H1 (cell line): ENCODE results near the gene GSTT2. TPM values are rescaled to one million over a fixed set of nuclear protein-coding genes. Genes with fewer than 3 reads are reported as not detected.
"Not testable (repeated sequence)": the region's sequence is repeated elsewhere in the genome, so short reads cannot be mapped to it uniquely, and the experiment has no call there.

Experiments used
- CTCF ChIA-PET: fragments of 300-600 bp; sonication (Branson Sonifier 250); formaldehyde crosslinking; loops from one replicate; lab custom pipeline; 2021; ENCODE audit not compliant: partially characterized antibody; lab: Charles Lee
- POLR2A ChIA-PET: fragments of 300-600 bp; sonication (Branson Sonifier 250); formaldehyde crosslinking; loops from one replicate; lab custom pipeline; 2021; ENCODE audit warnings: inconsistent platforms; ENCODE audit not compliant: partially characterized antibody; lab: Charles Lee
- DNase-seq, 2 experiments: peaks; one replicate each; pipeline versions ENCODE4 v3.0.0 to v3.0.0-alpha.2; 2010 to 2022; ENCODE audit warnings: low spot score in 2 of 2, low read depth in 1 of 2, mixed read lengths in 1 of 2
- FAIRE-seq: peaks from 2 replicates; lab custom pipeline; 2011; peaks lifted over from hg19 to GRCh38; lab: Jason Lieb, UNC
- H2AFZ ChIP-seq: 2 replicates; pipeline ENCODE4 v1.8.1; 2012; ENCODE audit warnings: low read length, inconsistent platforms
- H2AK5ac ChIP-seq: 2 replicates; pipeline ENCODE4 v1.6.1; 2013; ENCODE audit warnings: low read depth, low read length
- H2BK120ac ChIP-seq: replicated peaks from 2 replicates; pipeline ENCODE3; 2013; ENCODE audit warnings: low read depth, low read length, inconsistent platforms
- H2BK12ac ChIP-seq: 2 replicates; pipeline ENCODE4 v1.6.1; 2013; ENCODE audit warnings: low read depth, low read length
- H2BK15ac ChIP-seq: 2 replicates; pipeline ENCODE4 v1.6.1; 2013; ENCODE audit warnings: low read length
- H2BK20ac ChIP-seq: 2 replicates; pipeline ENCODE4 v1.6.1; 2013; ENCODE audit warnings: low read length
- H2BK5ac ChIP-seq: 2 replicates; pipeline ENCODE4 v1.6.1; 2013; ENCODE audit warnings: low read depth, low read length
- H3K14ac ChIP-seq: 2 replicates; pipeline ENCODE4 v1.6.1; 2013; ENCODE audit warnings: inconsistent platforms; ENCODE audit not compliant: insufficient read length
- H3K18ac ChIP-seq: 2 replicates; pipeline ENCODE4 v1.6.1; 2013; ENCODE audit warnings: low read length; ENCODE audit errors: extremely low read depth
- H3K23ac ChIP-seq: 2 replicates; pipeline ENCODE4 v1.6.1; 2013; ENCODE audit warnings: inconsistent platforms; ENCODE audit not compliant: insufficient read length
- H3K23me2 ChIP-seq: 2 replicates; pipeline ENCODE4 v1.6.1; 2013; ENCODE audit warnings: low read depth, low read length
- H3K27ac ChIP-seq: 2 replicates; pipeline ENCODE4 v1.6.1; 2011; ENCODE audit warnings: low read depth, low read length, inconsistent platforms
- H3K27me3 ChIP-seq, 4 experiments: replicated peaks in 1 of 4; 1 replicate in 1 of 4; 2 replicates in 3 of 4; pipeline versions ENCODE4 v1.6.1 to v1.8.1; 2011 to 2013; ENCODE audit warnings: low read length in 3 of 4, mild to moderate bottlenecking in 3 of 4, inconsistent platforms in 2 of 4, mixed read lengths in 2 of 4, moderate library complexity in 1 of 4; ENCODE audit not compliant: control insufficient read depth in 3 of 4, insufficient read depth in 3 of 4; ENCODE audit errors: extremely low read depth in 1 of 4
- H3K36me3 ChIP-seq, 4 experiments: 2 replicates each; pipeline versions ENCODE4 v1.6.1 to v1.8.1; 2011 to 2013; ENCODE audit warnings: mild to moderate bottlenecking in 4 of 4, low read length in 3 of 4, moderate library complexity in 2 of 4, control low read depth in 1 of 4, inconsistent platforms in 1 of 4; ENCODE audit not compliant: insufficient read depth in 4 of 4, control insufficient read depth in 2 of 4
- H3K4ac ChIP-seq: replicated peaks from 2 replicates; pipeline ENCODE3; 2013; ENCODE audit warnings: low read length, low read depth, mixed read lengths, inconsistent platforms; ENCODE audit not compliant: insufficient read length
- H3K4me1 ChIP-seq, 4 experiments: replicated peaks in 1 of 4; 1 replicate in 1 of 4; 2 replicates in 3 of 4; pipeline versions ENCODE4 v1.6.1 to v1.8.1; 2011 to 2013; ENCODE audit warnings: low read length in 3 of 4, inconsistent platforms in 2 of 4, mixed read lengths in 1 of 4; ENCODE audit not compliant: insufficient read depth in 4 of 4, control insufficient read depth in 3 of 4
- H3K4me2 ChIP-seq, 2 experiments: 2 replicates each; pipeline versions ENCODE4 v1.6.1 to v1.8.1; 2011 to 2013; ENCODE audit warnings: low read depth in 2 of 2, low read length in 2 of 2, control low read depth in 1 of 2, inconsistent platforms in 1 of 2, mild to moderate bottlenecking in 1 of 2; ENCODE audit not compliant: insufficient read depth in 1 of 2
- H3K4me3 ChIP-seq, 4 experiments: fragments of 200-600, 300-600 bp in 1 of 4; sonication (generic), shearing (Covaris generic), sonication (Bioruptor Twin) in 1 of 4; 2 replicates each; pipeline versions ENCODE4 v1.5.1 to v1.8.1; 2011 to 2016; ENCODE audit warnings: low read length in 4 of 4, low read depth in 3 of 4, control low read depth in 2 of 4, inconsistent platforms in 2 of 4, mild to moderate bottlenecking in 2 of 4, mixed read lengths in 1 of 4, moderate library complexity in 1 of 4; ENCODE audit not compliant: insufficient read depth in 2 of 4; ENCODE audit errors: extremely low read depth in 1 of 4
- H3K56ac ChIP-seq: replicated peaks from 2 replicates; pipeline ENCODE3; 2013; ENCODE audit warnings: low read depth, mild to moderate bottlenecking, mixed read lengths, low read length, inconsistent platforms; ENCODE audit not compliant: insufficient read length
- H3K79me1 ChIP-seq: 2 replicates; pipeline ENCODE4 v1.6.1; 2013; ENCODE audit warnings: low read depth, low read length, control low read depth
- H3K79me2 ChIP-seq, 2 experiments: 2 replicates each; pipeline versions ENCODE4 v1.6.1 to v1.8.1; 2012 to 2013; ENCODE audit warnings: low read length in 2 of 2, mild to moderate bottlenecking in 2 of 2, inconsistent platforms in 1 of 2; ENCODE audit not compliant: insufficient read depth in 2 of 2, control insufficient read depth in 1 of 2
- H3K9ac ChIP-seq, 4 experiments: replicated peaks in 1 of 4; 1 replicate in 1 of 4; 2 replicates in 3 of 4; pipeline versions ENCODE4 v1.6.1 to v1.8.1; 2011 to 2013; ENCODE audit warnings: low read depth in 3 of 4, low read length in 3 of 4, control low read depth in 2 of 4, mild to moderate bottlenecking in 2 of 4, moderate library complexity in 2 of 4, inconsistent platforms in 1 of 4; ENCODE audit errors: extremely low read depth in 1 of 4
- H3K9me3 ChIP-seq, 2 experiments: 2 replicates each; pipeline versions ENCODE4 v1.6.1 to v1.8.1; 2012 to 2013; ENCODE audit warnings: mild to moderate bottlenecking in 2 of 2, moderate library complexity in 2 of 2, control low read depth in 1 of 2, inconsistent platforms in 1 of 2, low read depth in 1 of 2, low read length in 1 of 2, mixed read lengths in 1 of 2; ENCODE audit not compliant: insufficient read depth in 2 of 2
- H4K20me1 ChIP-seq, 2 experiments: replicated peaks in 1 of 2; 2 replicates each; pipeline versions ENCODE3 to v1.8.1; 2011 to 2013; ENCODE audit warnings: inconsistent platforms in 2 of 2, low read length in 2 of 2, mild to moderate bottlenecking in 1 of 2; ENCODE audit not compliant: insufficient read depth in 2 of 2, control insufficient read depth in 1 of 2
- H4K5ac ChIP-seq: 2 replicates; pipeline ENCODE4 v1.6.1; 2013; ENCODE audit warnings: low read length, low read depth, mixed read lengths, inconsistent platforms; ENCODE audit not compliant: insufficient read length
- H4K8ac ChIP-seq: 2 replicates; pipeline ENCODE4 v1.8.0; 2013; ENCODE audit warnings: mild to moderate bottlenecking, moderate library complexity, low read length, inconsistent platforms; ENCODE audit not compliant: insufficient read depth; ENCODE audit errors: extremely low read depth
- H4K91ac ChIP-seq: replicated peaks from 2 replicates; pipeline ENCODE3; 2013; ENCODE audit warnings: low read length, mixed read lengths, inconsistent platforms; ENCODE audit not compliant: insufficient read length
- WGBS, 2 experiments: shearing (Covaris generic) in 1 of 2; methylation state at CpG; one replicate each; pipeline versions ENCODE4 v1.1.6 to v1.1.7; 2013 to 2015; ENCODE audit warnings: low lambda C conversion rate in 2 of 2, mixed read lengths in 2 of 2, inconsistent platforms in 1 of 2, low coverage in 1 of 2, missing lambda C conversion rate in 1 of 2; ENCODE audit not compliant: insufficient replicate concordance in 2 of 2, insufficient coverage in 1 of 2, insufficient read length in 1 of 2; ENCODE audit errors: extremely low coverage in 1 of 2, missing lambda C conversion rate in 1 of 2; 5-methylcytosine and 5-hydroxymethylcytosine counted together
- polyA plus RNA-seq, 7 experiments: library from polyadenylated mRNA; depleted of rRNA in 3 of 7; stranded (reverse) in 5 of 7; unstranded in 2 of 7; fragments of >200 nt in 5 of 7; fragments of 200-250 nt in 2 of 7; gene quantifications; 1 replicate in 5 of 7; 2 replicates in 1 of 7; 4 replicates in 1 of 7; pipeline versions ENCODE4 v1.2.1 to v1.2.3, GENCODE V29; 2011 to 2013; ENCODE audit warnings: missing spikeins in 2 of 7, mixed read lengths in 2 of 7
- total RNA-seq: library from RNA; stranded (reverse); fragmentation: NEBNext Ultra II Directional; extraction: Animal tissue kit (Norgen Biotek cat#: 25700); gene quantifications from 2 replicates; pipeline ENCODE4 v1.2.1, GENCODE V29; 2021

GSTT2 gene
- total and polyA plus RNA-seq, 2 of the 8 experiments (the other 6 are each of a cell fraction or from before 2014, with no cell fraction given): 1.1 to 1.5 TPM

DNA sequence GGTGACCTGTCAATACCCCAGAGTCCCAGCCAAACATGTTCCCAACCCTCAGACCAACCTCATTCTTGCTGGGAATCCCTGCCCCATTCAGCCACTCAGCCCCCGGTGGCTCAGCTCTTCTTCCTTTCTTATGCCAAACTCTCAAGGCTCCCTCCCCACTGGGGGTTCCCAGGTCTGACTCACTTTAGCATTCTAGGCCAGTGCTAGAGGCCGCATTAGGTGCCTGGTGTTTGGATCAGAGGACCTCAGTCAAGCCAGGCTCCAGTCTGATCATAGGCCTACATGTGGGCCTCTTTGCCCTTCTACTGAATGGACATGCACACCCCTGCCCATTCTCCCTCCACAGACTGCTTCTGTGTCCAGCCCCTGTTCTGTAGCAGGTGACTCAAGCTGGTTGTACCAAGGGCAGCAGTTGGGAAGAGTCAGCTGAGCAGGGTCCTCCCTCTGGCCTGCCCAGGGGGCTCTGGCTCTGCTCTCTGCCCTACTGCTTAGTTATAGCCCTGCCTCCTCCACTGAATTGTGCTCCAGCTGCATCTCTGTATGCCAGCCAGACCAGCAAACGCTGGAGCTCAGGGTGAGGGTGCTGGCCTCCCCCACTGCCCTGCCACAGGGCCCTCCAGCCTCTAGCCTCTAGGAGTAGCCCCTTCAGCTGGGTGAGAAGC is 9.8 kb downstream of the GSTT2 start:
- H2AK5ac ChIP-seq, H3K4ac ChIP-seq, H3K36me3 ChIP-seq, H3K4me2 ChIP-seq, H2BK5ac ChIP-seq, H3K9me3 ChIP-seq, H2AFZ ChIP-seq, H3K9ac ChIP-seq, H3K14ac ChIP-seq, H3K23ac ChIP-seq, H3K23me2 ChIP-seq, H2BK120ac ChIP-seq, H3K56ac ChIP-seq, H3K27ac ChIP-seq, H3K27me3 ChIP-seq, H4K20me1 ChIP-seq, H3K4me3 ChIP-seq, H3K79me2 ChIP-seq, H3K4me1 ChIP-seq, FAIRE-seq, H3K18ac ChIP-seq, H4K5ac ChIP-seq, POLR2A ChIA-PET, H2BK20ac ChIP-seq, H4K91ac ChIP-seq, H2BK12ac ChIP-seq, H3K79me1 ChIP-seq, H4K8ac ChIP-seq, H2BK15ac ChIP-seq: not testable (repeated sequence)
- 71% methylated on average over 2 of the region's 3 CpGs; no CpG with 5 or more reads in 1 of the 2 experiments for WGBS, 2 experiments
- CTCF ChIA-PET: interaction anchor here (0.6 kb wide), 1 partner anchor 199 kb away, joined by 3 read pairs; no protein-coding TSS in a partner anchor
- peak in 1 of 2 experiments; percentile 43 for DNase-seq

DNA sequence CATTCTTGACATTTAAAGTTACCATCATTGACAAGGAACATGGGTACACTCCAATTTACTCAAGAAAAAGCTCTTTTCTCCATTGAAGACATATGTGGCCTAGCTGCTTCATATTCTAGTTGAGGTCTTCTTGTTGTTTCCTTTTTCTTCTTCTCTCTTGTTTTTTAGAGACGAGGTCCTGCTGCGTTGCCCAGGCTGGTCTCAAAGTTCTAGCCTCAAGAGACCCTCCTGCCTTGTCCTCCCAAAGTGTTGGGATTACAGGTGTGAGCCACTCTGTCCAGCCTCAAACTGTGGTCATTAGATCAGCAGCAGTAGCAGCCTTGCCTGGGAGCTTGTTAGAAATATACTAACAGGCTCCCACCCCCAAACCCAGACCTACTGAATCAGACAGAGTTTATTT is 13.1 kb downstream of the GSTT2 start:
- H3K4me2 ChIP-seq, H3K23ac ChIP-seq, H3K36me3 ChIP-seq, H3K56ac ChIP-seq, H2BK12ac ChIP-seq, H4K91ac ChIP-seq, H3K79me1 ChIP-seq, DNase-seq, FAIRE-seq, H2BK15ac ChIP-seq, H2AK5ac ChIP-seq, H2BK5ac ChIP-seq, H2AFZ ChIP-seq, H3K27me3 ChIP-seq, H3K79me2 ChIP-seq, H3K18ac ChIP-seq, H3K27ac ChIP-seq, H3K4me3 ChIP-seq, POLR2A ChIA-PET, H3K4ac ChIP-seq, H4K8ac ChIP-seq, H3K9me3 ChIP-seq, H4K5ac ChIP-seq, H4K20me1 ChIP-seq, H2BK120ac ChIP-seq, H3K9ac ChIP-seq, H3K23me2 ChIP-seq, H2BK20ac ChIP-seq, H3K4me1 ChIP-seq, H3K14ac ChIP-seq: not testable (repeated sequence)
- CTCF ChIA-PET: interaction anchor here (1.2 kb wide), 1 partner anchor 141 kb away, joined by 3 read pairs; no protein-coding TSS in a partner anchor
- 70% methylated on average over 2 of the region's 2 CpGs; no CpG with 5 or more reads in 1 of the 2 experiments for WGBS, 2 experiments
